Stimulated activated CD8-positive, alpha-beta memory T cell treated with anti-CD3 and anti-CD28 coated beads, Interleukin-2, amount 100 ng/mL, for 1 hour (primary cell): ENCODE measurements around the gene MTA1.

Source experiments
- DNase-seq, 2 donors: peaks; one replicate each; pipeline ENCODE4 v3.0.0-alpha.2; 2020; ENCODE audit warnings: low read depth in 2 of 2

Gene MTA1

GRCh38 chr14:105445901-105446845 is 26.5 kb downstream of the MTA1 start:
- DNase-seq: no peak

DNA sequence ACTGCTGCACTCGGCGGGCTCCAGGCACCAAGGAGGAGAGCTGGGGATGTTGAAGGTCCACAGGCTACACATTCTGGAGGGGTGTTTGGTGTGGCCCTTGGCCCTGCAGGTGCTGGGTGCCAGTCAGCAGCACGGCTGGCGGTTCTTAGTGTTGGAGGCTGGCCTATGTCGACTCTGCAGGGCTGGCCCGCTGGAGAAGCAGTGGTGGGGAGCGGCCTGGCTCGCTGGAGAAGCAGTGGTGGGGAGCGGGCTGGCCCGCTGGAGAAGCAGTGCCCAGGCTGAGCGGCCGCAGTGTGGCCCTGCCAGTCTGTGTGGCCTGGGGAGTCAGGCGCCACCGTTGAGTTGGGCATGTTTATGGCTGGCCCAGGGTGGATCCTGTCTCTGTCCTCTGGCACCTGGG is 27.3 kb downstream of the MTA1 start:
- DNase-seq: no peak

GRCh38 chr14:105447651-105448640 is 28.3 kb downstream of the MTA1 start:
- DNase-seq: no peak

DNA sequence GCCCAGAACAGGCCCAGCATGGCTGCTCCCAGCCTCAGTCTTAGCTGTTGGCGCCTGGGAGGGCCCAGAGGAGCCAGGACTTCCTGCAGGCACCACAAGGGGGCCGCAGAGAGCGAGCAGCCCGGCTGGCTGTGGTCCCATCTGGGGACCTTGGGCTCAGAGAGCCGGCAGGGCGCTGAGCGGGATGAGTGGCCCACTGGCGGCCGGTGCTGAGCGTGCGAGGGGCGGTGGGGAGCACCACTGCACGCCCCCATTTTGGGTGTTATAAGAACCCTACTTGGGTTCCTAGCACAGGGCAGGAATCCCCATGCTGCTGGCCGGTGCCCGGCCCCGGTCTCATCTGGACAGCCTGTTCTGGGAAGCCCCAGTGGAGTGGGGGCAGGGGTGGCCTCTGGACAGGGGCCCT is 29.1 kb downstream of the MTA1 start:
- DNase-seq: peak; percentile 29 to 53

- no peak for DNase-seq
Measured at GRCh38 chr14:105449276-105450122, 29.9 kb downstream of the MTA1 start.

- DNase-seq: no peak
Measured at GRCh38 chr14:105450123-105450505, 30.5 kb downstream of the MTA1 start.

DNA sequence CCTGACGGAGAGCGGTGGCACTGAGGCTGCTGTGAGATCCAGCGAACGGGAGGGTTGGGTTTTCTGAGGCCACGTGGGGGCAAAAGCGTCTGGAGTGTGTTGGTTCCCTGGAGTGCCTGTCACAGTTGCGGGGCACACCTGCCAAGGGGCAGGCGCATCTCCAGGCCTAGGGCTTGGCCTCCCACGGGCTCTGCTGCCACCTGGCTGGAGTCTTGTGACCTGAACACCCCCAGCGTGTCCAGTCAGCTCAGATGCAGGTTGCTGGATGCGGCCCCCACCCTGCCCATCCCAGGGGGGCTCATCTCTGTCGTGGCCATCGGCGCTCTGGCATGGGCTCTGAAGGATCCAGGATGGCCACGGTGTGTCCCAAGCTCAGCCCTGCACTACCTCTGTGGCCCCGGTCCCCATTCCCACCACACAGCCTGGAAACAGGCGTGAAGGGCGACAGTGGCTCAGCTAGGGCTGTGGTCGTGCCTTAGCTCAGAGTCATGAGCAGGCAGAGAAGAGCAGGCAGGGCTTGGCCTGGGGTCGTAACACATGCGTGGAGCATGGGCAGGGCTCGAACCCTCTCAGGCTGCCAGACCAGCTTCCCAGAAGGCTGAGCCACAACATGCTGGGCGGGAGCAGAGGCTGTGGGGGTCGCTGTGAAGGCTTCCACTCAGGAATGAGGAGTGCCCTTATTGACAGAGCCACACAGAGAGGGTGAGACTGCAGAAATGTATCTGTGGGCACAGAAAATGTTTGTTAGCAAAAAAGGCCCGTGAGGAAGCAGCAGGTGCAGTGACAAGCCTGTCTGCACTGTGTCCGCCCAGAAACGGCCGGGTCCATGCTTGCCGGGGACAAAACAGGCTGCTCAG is 31.5 kb downstream of the MTA1 start:
- no peak for DNase-seq

DNA sequence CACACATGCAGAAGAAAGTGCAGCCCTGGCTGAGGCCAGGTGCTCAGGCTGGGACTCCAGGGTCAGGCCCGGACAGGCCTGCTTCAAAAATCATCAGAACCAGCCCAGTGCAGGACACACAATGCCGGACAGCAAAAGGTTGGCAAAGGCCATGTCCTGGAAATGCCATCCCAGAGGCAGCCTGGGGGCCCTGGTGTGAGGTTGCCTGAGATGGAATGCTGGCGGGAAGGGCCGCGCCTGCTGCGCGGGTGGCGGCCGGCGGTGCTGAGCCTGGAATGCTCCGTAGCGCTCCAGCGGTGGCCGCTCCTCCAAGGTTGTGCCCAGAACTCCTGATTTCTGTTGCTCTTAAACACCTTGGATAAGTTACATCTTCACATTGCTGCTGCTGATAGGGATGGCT is 33.3 kb downstream of the MTA1 start:
- DNase-seq: no peak

DNA sequence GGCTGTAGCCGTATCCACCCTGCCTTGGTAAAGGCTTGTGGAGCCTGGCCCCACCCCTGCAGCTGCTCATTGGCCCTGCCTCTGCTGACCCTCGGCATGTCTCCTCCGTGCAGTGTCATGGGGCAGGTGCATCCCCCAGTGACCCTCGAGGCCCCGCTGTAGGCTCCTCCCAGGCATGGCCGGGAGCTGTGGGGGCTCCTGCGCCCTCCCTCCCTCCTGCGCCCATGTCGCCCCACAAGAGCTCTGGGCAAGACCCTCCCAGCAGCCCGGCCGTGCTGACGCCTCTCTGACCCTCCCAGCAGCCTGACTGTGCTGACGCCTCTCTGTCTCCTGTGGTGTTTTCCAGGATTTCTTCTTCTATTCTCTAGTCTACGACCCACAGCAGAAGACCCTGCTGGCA is 34.2 kb downstream of the MTA1 start:
- DNase-seq: no peak

GRCh38 chr14:105455086-105455640 is 35.5 kb downstream of the MTA1 start:
- DNase-seq: no peak

DNA sequence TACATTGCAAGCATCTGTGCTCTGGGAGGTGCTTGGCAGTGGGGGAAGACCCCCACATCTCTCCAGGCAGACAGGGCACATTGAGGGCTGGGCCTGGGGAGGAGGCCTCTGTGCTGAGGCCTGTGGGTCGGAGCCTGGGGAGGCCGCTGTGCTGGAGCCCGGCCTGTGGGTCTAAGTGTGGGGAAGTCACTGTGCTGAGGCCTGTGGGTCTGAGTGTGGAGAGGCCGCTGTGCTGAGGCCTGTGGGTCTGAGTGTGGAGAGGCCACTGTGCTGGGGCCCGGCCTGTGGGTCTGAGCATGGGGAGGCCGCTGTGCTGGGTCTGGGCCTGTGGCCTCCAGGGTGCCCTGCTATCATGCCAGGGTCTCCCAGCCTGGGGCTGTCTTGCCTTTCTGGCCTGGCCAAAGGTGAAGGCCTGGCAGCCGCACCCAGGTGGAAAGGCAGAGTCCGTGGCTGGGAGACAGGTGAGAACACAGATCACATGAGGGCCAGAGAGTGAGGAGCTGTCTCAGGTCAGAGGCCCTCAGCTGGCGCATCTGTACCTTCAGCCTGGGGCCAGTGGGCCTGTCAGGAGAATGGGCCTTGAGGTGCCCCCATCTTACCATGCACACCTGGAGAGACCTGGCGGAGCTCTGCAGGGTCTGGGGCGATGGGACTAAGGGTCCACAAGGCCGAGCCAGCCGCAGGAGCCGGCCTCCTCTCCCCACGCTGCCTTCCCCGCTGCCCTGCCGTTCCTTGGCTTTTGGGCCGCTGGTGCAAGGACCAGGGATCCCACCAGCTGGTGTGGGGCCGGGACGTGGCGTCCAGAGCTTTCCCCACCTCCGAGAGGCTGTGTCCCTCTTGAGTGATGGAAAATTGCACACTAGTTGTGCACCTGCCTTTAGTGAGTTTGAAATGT is 36.4 kb downstream of the MTA1 start:
- no peak for DNase-seq

GRCh38 chr14:105456736-105457617 is 37.4 kb downstream of the MTA1 start:
- DNase-seq: no peak

DNA sequence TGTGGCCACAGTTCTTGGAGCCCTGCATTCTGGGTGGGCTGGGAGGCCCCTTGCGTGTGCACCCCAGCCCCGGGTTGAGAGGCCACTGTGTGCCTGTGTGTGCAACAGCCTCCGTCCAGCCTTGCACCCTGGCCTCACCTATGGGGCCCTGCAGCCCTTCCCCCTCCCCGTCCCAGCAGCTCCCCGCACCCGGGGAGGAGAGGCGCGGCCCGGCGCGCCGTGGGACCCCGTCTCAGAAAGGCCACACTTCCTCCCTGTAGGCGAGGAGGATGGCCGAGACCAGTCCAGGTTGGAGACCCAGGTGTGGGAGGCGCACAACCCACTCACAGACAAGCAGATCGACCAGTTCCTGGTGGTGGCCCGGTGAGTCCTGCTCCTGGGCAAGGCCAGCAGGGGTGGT is 38.4 kb downstream of the MTA1 start:
- no peak for DNase-seq

DNA sequence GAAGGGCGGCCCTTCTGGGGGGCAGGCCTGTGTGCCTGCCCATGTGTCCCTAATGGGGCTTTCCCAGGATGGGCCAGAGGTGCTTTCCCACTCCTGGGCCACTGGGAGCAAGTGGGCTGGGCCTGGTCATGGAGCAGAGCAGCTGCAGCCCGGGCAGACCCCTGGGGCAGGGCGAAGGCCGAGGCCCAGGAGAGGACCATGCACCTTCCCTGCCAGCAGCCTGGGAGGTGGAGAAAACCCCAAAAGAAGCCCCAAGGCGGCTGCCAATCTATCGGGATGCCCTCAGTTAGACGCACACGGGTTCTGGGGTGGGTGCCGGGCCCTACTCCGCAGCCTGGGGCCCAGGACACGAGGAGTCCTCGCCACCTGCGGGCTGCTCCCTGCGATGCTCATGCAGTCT is 38.9 kb downstream of the MTA1 start:
- DNase-seq: no peak

DNA sequence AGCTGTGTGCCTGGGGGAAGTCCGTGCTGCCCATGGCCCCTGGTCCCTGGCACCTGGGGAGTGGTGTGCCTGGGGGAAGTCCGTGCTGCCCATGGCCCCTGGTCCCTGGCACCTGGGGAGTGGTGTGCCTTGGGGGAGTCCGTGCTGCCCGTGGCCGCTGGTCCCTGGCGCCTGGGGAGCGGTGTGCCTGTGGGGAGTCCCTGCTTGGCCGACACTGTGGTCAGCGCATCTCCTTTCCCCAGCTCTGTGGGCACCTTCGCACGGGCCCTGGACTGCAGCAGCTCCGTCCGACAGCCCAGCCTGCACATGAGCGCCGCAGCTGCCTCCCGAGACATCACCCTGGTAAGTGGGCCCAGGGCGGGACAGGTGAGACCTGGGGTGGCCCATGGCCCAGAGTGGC is 40.5 kb downstream of the MTA1 start:
- DNase-seq: no peak

DNA sequence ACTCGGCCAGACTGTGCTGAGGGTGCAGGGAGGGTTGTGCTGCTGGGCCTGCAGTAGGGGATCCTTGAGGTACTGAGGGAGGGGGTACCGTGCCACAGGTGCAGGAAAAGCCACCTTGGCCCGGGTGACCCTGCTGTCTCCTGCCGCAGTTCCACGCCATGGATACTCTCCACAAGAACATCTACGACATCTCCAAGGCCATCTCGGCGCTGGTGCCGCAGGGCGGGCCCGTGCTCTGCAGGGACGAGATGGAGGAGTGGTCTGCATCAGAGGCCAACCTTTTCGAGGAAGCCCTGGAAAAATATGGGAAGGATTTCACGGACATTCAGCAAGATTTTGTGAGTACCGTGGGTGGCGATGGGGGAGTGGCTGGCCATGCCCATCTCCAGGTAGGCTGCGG is 41.0 kb downstream of the MTA1 start:
- DNase-seq: no peak

GRCh38 chr14:105461903-105462302 is 42.3 kb downstream of the MTA1 start:
- no peak for DNase-seq

DNA sequence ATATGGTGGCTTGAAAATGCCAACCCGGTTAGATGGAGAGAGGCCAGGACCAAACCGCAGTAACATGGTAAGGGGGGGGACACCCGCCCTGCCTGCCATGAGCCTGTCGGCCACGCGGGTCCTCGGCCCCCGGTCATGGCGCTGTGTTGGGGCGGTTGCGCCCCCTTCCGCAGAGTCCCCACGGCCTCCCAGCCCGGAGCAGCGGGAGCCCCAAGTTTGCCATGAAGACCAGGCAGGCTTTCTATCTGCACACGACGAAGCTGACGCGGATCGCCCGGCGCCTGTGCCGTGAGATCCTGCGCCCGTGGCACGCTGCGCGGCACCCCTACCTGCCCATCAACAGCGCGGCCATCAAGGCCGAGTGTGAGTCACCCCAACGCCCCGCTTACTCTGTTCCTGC is 44.9 kb downstream of the MTA1 start:
- no peak for DNase-seq
